Measurements from ENCODE around the gene UBR2. TPM values are rescaled to one million over a fixed set of nuclear protein-coding genes. Genes with fewer than 3 reads are reported as not detected.

The UBR2 gene
- total RNA-seq, 6 experiments from 2014 or later, result 18.0 to 20.5 (median 19.9) TPM

- no peak for DNase-seq
- Mint-ChIP-seq H3K27ac (no peak overlapping the region), H3K36me3 (ENCODE audit: low read depth) (peaks cover 22% of the 10 kb centered on the region), H3K9me3 (no peaks in the 10 kb centered on the region), H3K27me3 (ENCODE audit: insufficient read depth) (no peaks in the 10 kb centered on the region), H3K4me3 (no peak overlapping the region), H3K4me1 (ENCODE audit: low read depth) (peaks cover 16% of the 10 kb centered on the region)
- TF ChIP-seq, protein P1, sequence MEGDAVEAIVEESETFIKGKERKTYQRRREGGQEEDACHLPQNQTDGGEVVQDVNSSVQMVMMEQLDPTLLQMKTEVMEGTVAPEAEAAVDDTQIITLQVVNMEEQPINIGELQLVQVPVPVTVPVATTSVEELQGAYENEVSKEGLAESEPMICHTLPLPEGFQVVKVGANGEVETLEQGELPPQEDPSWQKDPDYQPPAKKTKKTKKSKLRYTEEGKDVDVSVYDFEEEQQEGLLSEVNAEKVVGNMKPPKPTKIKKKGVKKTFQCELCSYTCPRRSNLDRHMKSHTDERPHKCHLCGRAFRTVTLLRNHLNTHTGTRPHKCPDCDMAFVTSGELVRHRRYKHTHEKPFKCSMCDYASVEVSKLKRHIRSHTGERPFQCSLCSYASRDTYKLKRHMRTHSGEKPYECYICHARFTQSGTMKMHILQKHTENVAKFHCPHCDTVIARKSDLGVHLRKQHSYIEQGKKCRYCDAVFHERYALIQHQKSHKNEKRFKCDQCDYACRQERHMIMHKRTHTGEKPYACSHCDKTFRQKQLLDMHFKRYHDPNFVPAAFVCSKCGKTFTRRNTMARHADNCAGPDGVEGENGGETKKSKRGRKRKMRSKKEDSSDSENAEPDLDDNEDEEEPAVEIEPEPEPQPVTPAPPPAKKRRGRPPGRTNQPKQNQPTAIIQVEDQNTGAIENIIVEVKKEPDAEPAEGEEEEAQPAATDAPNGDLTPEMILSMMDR (IDR thresholded peaks at IDR 0.05), result no peak
Observed at GRCh38 chr6:42615518-42615917, 51.7 kb downstream of the UBR2 start.

DNA sequence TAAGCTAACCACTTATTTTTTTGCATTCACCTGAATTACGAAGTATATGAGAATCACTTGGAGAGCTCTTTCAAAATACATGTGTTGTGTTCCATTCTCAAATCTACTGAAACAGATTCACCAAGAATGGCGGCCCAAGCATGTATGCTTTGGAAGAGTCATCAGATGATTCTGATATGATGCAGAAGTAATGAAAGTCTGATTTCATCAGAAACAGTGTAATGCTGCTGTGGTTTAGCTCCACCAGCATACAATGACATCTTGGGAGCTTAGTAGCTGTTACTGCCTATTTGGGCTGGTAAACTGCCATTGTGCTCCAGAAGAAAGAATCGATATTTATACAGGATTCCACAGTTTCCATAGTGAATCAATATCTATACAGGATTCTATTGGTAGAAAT, 52.9 kb downstream of the UBR2 start:
- Mint-ChIP-seq H3K4me1 (ENCODE audit: low read depth) (peaks cover 16% of the 10 kb centered on the region), H3K4me3 (no peak overlapping the region), H3K27ac (no peak overlapping the region), H3K36me3 (ENCODE audit: low read depth) (peaks cover 28% of the 10 kb centered on the region), H3K27me3 (ENCODE audit: insufficient read depth) (no peaks in the 10 kb centered on the region), H3K9me3 (no peaks in the 10 kb centered on the region)
- no peak for DNase-seq
- TF ChIP-seq, protein P1 (IDR thresholded peaks at IDR 0.05), result no peak

- peak overlapping the region; percentile 53 for H3K27ac Mint-ChIP-seq
- TF ChIP-seq, protein P1 (IDR thresholded peaks at IDR 0.05), result no peak
- peaks cover 16% of the 10 kb centered on the region for H3K4me1 Mint-ChIP-seq (ENCODE audit: low read depth)
- peaks cover 28% of the 10 kb centered on the region for H3K36me3 Mint-ChIP-seq (ENCODE audit: low read depth)
- DNase-seq, result no peak
- H3K4me3 Mint-ChIP-seq, result no peak overlapping the region
- H3K9me3 Mint-ChIP-seq, result no peaks in the 10 kb centered on the region
- no peaks in the 10 kb centered on the region for H3K27me3 Mint-ChIP-seq (ENCODE audit: insufficient read depth)
Observed at GRCh38 chr6:42618105-42618504, 54.3 kb downstream of the UBR2 start.

DNA sequence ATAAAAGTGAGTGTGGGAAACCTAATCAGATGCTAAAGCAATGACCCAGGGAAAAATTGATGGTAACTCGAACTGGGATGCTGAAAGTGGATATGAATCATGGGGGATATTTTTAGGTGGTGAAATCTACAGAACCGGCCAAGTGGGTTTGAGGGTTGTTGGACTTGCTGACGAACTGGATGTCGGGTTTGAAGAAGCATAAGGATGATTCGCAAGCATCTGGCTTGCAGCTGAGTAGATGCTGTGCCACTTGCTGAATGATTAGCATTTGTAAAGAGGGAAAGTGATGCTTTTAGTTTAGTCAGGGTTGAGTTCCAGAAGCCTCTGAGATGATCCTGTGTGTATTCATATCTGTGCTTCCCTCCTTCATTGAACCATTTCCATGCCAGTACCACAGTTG, 54.9 kb downstream of the UBR2 start:
- Mint-ChIP-seq H3K27me3 (ENCODE audit: insufficient read depth) (no peaks in the 10 kb centered on the region), H3K36me3 (ENCODE audit: low read depth) (peaks cover 28% of the 10 kb centered on the region), H3K27ac (peak overlapping the region; percentile 39), H3K9me3 (no peaks in the 10 kb centered on the region), H3K4me3 (no peak overlapping the region), H3K4me1 (ENCODE audit: low read depth) (peaks cover 16% of the 10 kb centered on the region)
- TF ChIP-seq, protein P1 (IDR thresholded peaks at IDR 0.05), result no peak
- DNase-seq, result peak; percentile 52

- H3K4me3 Mint-ChIP-seq, result no peak overlapping the region
- H3K9me3 Mint-ChIP-seq, result no peaks in the 10 kb centered on the region
- TF ChIP-seq, protein P1 (IDR thresholded peaks at IDR 0.05), result no peak
- H3K27ac Mint-ChIP-seq, result no peak overlapping the region
- H3K36me3 Mint-ChIP-seq (ENCODE audit: low read depth), result peaks cover 28% of the 10 kb centered on the region
- H3K27me3 Mint-ChIP-seq (ENCODE audit: insufficient read depth), result no peaks in the 10 kb centered on the region
- peaks cover 21% of the 10 kb centered on the region for H3K4me1 Mint-ChIP-seq (ENCODE audit: low read depth)
- no peak for DNase-seq
Observed at GRCh38 chr6:42619963-42620362, 56.1 kb downstream of the UBR2 start.

- Mint-ChIP-seq H3K4me3 (no peak overlapping the region), H3K4me1 (ENCODE audit: low read depth) (peaks cover 23% of the 10 kb centered on the region), H3K36me3 (ENCODE audit: low read depth) (peaks cover 32% of the 10 kb centered on the region; the same call in 1 of the 2 replicates), H3K27ac (no peak overlapping the region), H3K9me3 (no peaks in the 10 kb centered on the region), H3K27me3 (ENCODE audit: insufficient read depth) (no peaks in the 10 kb centered on the region)
- DNase-seq, result no peak
- TF ChIP-seq, protein P1 (IDR thresholded peaks at IDR 0.05), result no peak
Observed at GRCh38 chr6:42624601-42625000, 60.8 kb downstream of the UBR2 start.
